Psoas muscle (tissue), 8 donors: ENCODE results near the gene SSR4. TPM values are rescaled to one million over a fixed set of nuclear protein-coding genes. Genes with fewer than 3 reads are reported as not detected.

ENCODE experiments used
- ATAC-seq, 4 donors: fragments of 200-7000 bp; cut with Tn5 transposase; one replicate each; pipeline ENCODE4 v1.9.1; 2020; ENCODE audit warnings: moderate library complexity in 3 of 4, mild to moderate bottlenecking in 2 of 4
- DNase-seq, 2 donors: peaks; one replicate each; pipeline ENCODE4 v3.0.0-alpha.2; 2020
- H3K27ac ChIP-seq: fragments of 200-600 bp; one replicate; pipeline ENCODE4 v1.8.0; 2022
- H3K27me3 ChIP-seq, 3 donors: fragments of 200-600 bp in 1 of 3; one replicate each; pipeline versions ENCODE4 v1.6.1 to v1.8.0; 2013 to 2022; ENCODE audit warnings: low read length in 2 of 3, mild to moderate bottlenecking in 2 of 3, moderate library complexity in 1 of 3; ENCODE audit not compliant: insufficient read depth in 3 of 3
- H3K36me3 ChIP-seq, 2 donors: fragments of 200-600 bp in 1 of 2; one replicate each; pipeline versions ENCODE4 v1.6.1 to v1.8.0; 2013 to 2022; ENCODE audit warnings: low read depth in 1 of 2, mild to moderate bottlenecking in 1 of 2, moderate library complexity in 1 of 2; ENCODE audit not compliant: insufficient read depth in 1 of 2
- H3K4me1 ChIP-seq: fragments of 200-600 bp; one replicate; pipeline ENCODE4 v1.8.0; 2022
- H3K4me3 ChIP-seq: fragments of 200-600 bp; one replicate; pipeline ENCODE4 v1.8.0; 2022; ENCODE audit warnings: mild to moderate bottlenecking
- H3K9me3 ChIP-seq: fragments of 200-600 bp; one replicate; pipeline ENCODE4 v1.8.0; 2022
- CTCF ChIP-seq: fragments of 200-600 bp; IDR thresholded peaks from one replicate; pipeline ENCODE4 v1.8.0; 2022; ENCODE audit warnings: antibody characterized with exemption
- WGBS, 3 donors: extraction: QIAGEN DNeasy Blood & Tissue Kit; methylation state at CpG; one replicate each; pipeline versions ENCODE4 v1.1.6 to v1.1.7; 2013; 5-methylcytosine and 5-hydroxymethylcytosine counted together
- intact Hi-C, 2 donors: fragments of 100-400 bp; cut with DNase I; formaldehyde crosslinking; loops; one replicate each; pipeline versions ENCODE4 v1.11.0 to v1.14.2; 2022
- polyA plus RNA-seq, 3 donors: library from polyadenylated mRNA; stranded (reverse); fragments of 200-250 nt; gene quantifications; one replicate each; pipeline ENCODE4 v1.2.3, GENCODE V29; 2013
- total RNA-seq, 4 donors: library from RNA; stranded (reverse); fragmentation: NEBNext Ultra II Directional in 2 of 4; extraction: Animal tissue kit (Norgen Biotek cat#: 25700) in 2 of 4; gene quantifications; one replicate each; pipeline versions ENCODE4 v1.2.1 to v1.2.4, GENCODE V29; 2021 to 2023
- donor health status: healthy with polysubstance abuse.
- donor health status: DM: no; HTN: no; CAD: no; lungs with moderate emphysema.
- donor health status: Bipolar disorder and iron deficiency.
- donor health status: healthy.
- donor health status: DM: yes; HTN: yes; CAD: no.
- donor health status: DM: no; HTN: no; CAD: no.
- donor health status: DM: no; HTN: no; CAD: no.
- donor health status: DM: yes; HTN: yes; CAD: no.

The SSR4 gene
- total and polyA plus RNA-seq, 7 donors = 57.2 to 198 (median 84.5) TPM

GRCh38 chrX:153819384-153820040 lies 25.0 kb downstream of the SSR4 start:
- WGBS, 3 donors = 30 to 43% (median 33%) methylated on average over 21 to 23 of the region's 23 CpGs
- intact Hi-C loops = no loop called here
- Histone ChIP-seq H3K9me3 (no peaks in the 10 kb centered on the region), H3K4me1 (no peaks in the 10 kb centered on the region), H3K27ac (no peak overlapping the region), H3K36me3 (no peaks in the 10 kb centered on the region), H3K27me3 (peaks cover 0 to 27% (median 2%) of the 10 kb centered on the region in 3 donors), H3K4me3 (peak overlapping the region; percentile 62)
- no peak for TF ChIP-seq CTCF
- peak in 1 of 2 donors; percentile 11 for DNase-seq
- peak in 2 of 4 donors; percentile 13 to 21 for ATAC-seq

GRCh38 chrX:153820601-153821000 lies 26.1 kb downstream of the SSR4 start:
- intact Hi-C loops = no loop called here
- Histone ChIP-seq H3K4me3 (no peak overlapping the region), H3K9me3 (no peaks in the 10 kb centered on the region), H3K4me1 (no peaks in the 10 kb centered on the region), H3K27me3 (peaks cover 0 to 26% (median 2%) of the 10 kb centered on the region in 3 donors), H3K27ac (no peak overlapping the region), H3K36me3 (no peaks in the 10 kb centered on the region)
- TF ChIP-seq CTCF = no peak
- no peak for DNase-seq
- no peak for ATAC-seq
- 81 to 94% (median 84%) methylated on average over 7 of the region's 7 CpGs for WGBS, 3 donors

GRCh38 chrX:153821066-153821465 lies 26.6 kb downstream of the SSR4 start:
- DNase-seq (no peak), ATAC-seq (no peak)
- Histone ChIP-seq H3K27ac (no peak overlapping the region), H3K27me3 (peaks cover 0 to 30% (median 2%) of the 10 kb centered on the region in 3 donors), H3K36me3 (no peaks in the 10 kb centered on the region), H3K4me3 (no peak overlapping the region), H3K4me1 (no peaks in the 10 kb centered on the region), H3K9me3 (no peaks in the 10 kb centered on the region)
- 85 to 98% (median 95%) methylated on average over 7 to 9 of the region's 9 CpGs for WGBS, 3 donors
- no peak for TF ChIP-seq CTCF
- intact Hi-C loops = no loop called here

- intact Hi-C loops = no loop called here
- no peak for DNase-seq
- no peak for ATAC-seq
- Histone ChIP-seq H3K9me3 (no peaks in the 10 kb centered on the region), H3K27me3 (peaks cover 0 to 45% (median 2%) of the 10 kb centered on the region in 3 donors), H3K36me3 (no peaks in the 10 kb centered on the region), H3K27ac (no peak overlapping the region), H3K4me3 (no peak overlapping the region), H3K4me1 (no peaks in the 10 kb centered on the region)
- TF ChIP-seq CTCF = no peak
- WGBS, 3 donors = 38 to 77% (median 63%) methylated on average over 2 to 10 of the region's 10 CpGs
These were observed 29.9 kb downstream of the SSR4 start for GRCh38 chrX:153824348-153824747.

- no peak for TF ChIP-seq CTCF
- Histone ChIP-seq H3K36me3 (no peaks in the 10 kb centered on the region), H3K9me3 (no peaks in the 10 kb centered on the region), H3K4me3 (no peak overlapping the region), H3K4me1 (no peaks in the 10 kb centered on the region), H3K27me3 (peaks cover 0 to 52% (median 3%) of the 10 kb centered on the region in 3 donors), H3K27ac (no peak overlapping the region)
- WGBS, 3 donors = 78 to 85% (median 84%) methylated on average over 7 to 8 of the region's 8 CpGs
- ATAC-seq = no peak
- no peak for DNase-seq
- intact Hi-C loops = no loop called here
These were observed 30.6 kb downstream of the SSR4 start for GRCh38 chrX:153825042-153825441.
